Thyroid gland (tissue), 4 donors: Measurements from ENCODE around the gene ABCA9.

Experiments
- CTCF ChIP-seq, 6 experiments: fragments of 200-600 bp in 3 of 6; fragments of 450-650 bp in 3 of 6; sonication (generic) in 3 of 6; IDR thresholded peaks; one replicate each; pipeline ENCODE4 v1.5.1; 2016 to 2019; ENCODE audit warnings: antibody characterized with exemption in 6 of 6, mild to moderate bottlenecking in 2 of 6, inconsistent platforms in 1 of 6, moderate library complexity in 1 of 6
- POLR2A ChIP-seq, 2 donors: fragments of 450-650 bp; IDR thresholded peaks; one replicate each; pipeline ENCODE4 v1.6.1; 2017; ENCODE audit warnings: antibody characterized with exemption in 2 of 2, mild to moderate bottlenecking in 2 of 2, moderate library complexity in 1 of 2

- TF ChIP-seq CTCF (IDR thresholded peaks at IDR 0.05) = no peak
- TF ChIP-seq POLR2A (IDR thresholded peaks at IDR 0.05) = no peak
Measured at GRCh38 chr17:69088643-69089200, 28.0 kb upstream of the ABCA9 start.
